ENCODE measurements around the gene PTPN1.

PTPN1 gene

DNA sequence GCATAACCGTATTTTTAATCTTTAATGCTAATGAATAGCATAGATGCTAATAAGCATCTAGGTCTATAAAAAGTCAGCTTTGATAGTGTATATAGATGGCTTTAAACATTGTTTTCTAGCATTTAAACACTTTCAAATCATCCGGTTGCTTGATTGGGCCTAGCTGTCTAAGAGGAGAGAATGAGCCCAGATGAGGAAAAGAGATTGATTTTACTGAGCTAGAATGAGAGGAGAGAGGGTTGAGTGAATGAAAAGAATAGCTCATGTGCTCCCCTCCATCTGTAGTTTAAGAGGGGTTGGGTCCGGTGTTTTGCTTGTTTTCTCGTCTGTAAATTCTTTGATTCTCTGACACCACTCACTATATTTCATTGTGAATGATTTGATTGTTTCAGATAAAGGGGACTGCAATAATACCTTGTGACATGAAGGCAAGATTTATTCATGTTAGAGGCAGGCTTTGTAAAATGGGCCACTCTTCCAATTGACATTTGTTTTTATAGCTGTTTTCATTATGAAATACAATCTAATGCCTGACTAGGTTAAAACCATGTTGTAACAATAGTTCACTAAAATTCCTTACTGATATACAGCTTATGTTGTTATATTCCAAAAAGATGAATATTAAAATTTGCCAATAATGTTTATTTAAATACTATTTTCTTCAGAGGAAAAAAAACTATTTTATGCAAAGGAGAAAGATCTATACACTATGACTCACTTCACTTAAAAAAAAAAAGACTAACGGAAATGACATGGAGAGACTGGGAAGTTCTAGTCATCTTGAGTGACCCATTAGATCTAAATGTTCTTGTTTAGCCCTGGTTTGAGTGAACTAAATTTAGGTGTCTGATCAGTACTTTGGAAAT, 3.2 kb downstream of the PTPN1 start:
- DNase-seq: peak; percentile 56

DNA sequence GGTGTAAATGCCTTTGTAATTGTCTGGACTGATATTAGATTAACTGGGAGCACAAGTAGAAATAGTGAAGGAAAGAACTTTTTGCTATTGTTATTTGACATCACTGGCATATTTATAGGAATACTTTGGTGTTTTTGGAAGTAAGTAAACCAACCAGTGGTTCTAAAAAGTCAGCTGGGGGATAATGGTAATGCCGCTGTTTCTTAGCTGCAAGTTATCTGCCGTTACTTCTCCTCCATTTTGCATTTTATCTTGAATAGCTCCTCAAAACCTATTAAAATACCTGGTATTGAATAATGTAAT, 3.8 kb downstream of the PTPN1 start:
- no peak for DNase-seq

DNA sequence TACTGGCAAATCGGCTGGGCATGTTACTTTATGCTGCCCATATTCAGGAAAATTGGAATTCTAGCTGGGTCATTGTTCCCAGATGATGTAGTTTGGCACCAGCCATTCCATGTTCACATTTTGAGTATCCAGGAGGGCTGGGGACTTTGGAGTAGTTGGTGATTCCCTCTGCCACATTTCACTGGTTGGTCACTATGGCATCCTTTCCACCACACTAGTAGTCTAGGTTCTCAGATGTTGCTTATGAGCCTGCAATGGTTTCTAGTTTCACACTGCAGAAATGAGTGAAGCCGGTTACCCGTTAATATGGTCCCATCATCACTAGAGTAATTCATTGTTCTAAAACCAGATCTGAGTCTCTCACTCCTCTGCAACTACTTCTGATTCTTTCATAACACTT, 4.6 kb downstream of the PTPN1 start:
- DNase-seq: no peak

DNA sequence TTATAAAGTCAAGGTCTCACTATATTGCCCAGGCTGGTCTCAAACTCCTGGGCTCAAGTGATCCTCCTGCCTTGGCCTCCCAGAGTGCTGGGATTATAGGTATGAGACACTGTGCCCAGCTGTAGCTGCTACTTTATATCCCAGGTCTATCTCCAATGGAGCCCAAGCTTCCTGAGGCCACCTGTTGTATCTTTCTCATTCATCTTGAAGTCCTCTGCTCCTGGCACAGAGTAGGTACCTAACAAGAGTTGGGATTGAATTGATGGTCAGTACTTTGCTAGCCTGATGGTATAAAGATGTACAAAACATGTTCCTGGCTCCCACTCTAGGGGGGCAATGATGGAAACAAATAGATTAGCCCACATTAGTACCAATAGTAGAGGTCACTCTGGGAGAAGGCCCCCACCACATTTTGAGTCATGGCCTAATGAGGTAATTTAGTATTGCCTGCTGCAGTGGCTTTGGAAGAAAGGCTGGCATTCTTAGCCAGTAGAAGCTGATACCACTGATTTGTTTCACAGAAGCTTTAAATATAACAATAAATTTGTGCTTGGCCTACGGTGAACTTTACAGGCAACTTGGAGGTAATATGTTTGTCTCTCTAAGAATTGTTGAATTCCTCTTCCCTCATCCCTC, 5.4 kb downstream of the PTPN1 start:
- no peak for DNase-seq

DNA sequence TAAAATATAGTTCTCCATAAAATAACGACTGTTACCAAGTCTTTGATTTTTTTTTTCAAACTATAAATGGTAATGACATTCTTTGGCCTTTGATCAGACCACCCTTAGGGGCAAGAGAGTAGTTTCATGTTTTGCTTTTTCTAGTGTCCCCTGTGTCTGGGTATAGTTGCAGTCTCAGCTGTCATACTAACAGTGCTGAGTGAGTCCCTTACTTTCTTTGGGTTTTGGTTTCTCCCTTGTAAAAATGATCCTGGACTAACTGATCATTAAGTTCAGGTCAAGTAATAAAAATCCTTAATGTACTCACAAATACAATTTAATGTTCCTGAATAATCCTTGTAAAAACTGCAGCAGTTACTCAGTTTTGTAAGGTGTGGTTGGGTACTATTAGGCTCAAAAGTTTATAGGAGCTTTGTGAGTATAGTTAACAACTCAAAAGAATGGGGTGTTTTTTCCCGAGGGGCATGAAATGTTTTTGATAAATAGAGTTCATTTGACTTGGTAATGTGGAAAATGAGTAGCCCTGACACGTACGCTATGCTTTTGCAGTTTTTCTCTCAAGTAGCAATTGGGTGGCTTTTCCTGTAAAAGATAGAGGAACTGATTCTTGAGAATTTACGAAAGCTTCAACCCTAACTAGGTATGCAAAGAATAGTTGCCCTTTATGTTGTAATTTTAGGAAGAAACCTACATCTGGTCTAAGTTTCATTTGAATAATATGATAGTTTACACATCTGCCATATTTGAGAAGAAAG, 6.2 kb downstream of the PTPN1 start:
- DNase-seq: no peak

DNA sequence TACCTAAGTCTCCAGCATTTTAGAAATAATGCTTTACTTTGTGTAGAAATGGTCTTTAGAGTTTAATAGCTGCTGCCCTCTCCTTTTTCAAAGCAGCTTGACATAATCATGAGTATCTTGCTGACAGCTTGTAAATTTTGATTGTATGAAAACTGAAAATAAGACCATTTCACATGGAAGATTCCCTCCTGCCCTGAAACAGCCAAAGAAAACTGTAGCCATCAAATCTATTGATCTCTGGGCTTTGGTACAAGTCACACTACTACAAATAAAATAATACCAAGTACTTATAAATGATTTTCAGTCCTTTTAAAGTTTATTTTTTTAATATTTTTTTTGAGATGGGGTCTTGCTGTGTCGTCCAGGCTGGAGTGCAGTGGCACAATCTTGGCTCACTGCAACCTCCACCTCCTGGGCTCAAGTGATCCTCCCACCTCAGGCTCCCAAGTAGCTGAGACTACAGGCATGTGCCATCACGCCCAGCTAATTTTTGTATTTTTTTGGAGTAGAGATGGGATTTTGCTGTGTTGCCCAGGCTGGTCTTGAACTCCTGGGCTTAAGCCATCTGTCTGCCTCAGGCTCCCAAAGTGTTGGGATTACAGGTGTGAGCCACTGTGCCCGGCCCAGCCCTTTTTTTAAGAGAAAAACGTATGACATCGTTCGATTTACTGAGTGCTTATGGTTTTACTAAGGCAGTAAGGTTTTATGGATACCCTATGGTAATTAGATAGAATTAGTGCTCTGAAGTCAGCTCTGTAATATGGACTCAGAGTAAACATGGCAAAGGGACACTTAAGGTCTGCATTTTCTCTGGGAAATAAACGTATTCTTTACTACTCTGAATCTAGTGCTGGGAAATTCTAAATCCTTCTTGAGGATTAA, 7.0 kb downstream of the PTPN1 start:
- no peak for DNase-seq

DNA sequence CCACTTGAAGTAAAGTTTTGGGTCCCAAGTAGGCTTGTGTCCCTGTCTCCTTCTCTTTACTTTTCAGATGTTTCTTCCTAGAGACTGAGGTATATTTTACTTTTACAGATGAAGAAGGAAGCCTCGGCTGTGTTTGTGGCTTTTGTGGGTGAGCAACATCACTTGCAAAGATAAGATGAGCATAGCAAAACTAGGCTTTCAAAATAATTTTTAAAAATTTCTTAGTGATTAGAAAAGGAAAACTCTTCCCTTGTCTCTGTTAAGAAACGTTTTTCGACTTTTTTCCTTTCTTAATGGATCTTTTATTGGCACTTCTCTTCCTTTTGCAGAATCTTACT, 7.6 kb downstream of the PTPN1 start:
- no peak for DNase-seq

DNA sequence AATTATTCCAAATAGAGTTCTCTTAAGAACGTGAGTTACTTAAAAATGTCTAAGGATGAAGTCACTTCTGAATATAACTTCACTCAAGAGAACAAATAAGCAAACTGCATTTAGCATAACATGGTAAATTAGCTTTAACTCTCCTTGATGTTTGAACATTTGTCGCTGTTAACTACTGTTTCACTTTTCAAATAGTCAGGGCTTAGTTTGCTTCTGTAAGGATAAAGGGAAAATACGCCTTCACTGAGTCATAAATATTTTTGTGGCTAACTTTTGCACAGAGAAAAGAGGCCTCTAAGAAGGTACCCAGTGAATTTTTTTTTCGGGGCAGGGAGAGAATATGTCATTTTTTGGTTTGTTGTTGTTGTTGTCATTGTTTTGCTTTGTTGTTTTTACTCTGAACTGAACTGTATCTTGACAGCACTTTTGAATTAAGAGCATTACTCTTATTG, 8.1 kb downstream of the PTPN1 start:
- DNase-seq: peak; percentile 42

DNA sequence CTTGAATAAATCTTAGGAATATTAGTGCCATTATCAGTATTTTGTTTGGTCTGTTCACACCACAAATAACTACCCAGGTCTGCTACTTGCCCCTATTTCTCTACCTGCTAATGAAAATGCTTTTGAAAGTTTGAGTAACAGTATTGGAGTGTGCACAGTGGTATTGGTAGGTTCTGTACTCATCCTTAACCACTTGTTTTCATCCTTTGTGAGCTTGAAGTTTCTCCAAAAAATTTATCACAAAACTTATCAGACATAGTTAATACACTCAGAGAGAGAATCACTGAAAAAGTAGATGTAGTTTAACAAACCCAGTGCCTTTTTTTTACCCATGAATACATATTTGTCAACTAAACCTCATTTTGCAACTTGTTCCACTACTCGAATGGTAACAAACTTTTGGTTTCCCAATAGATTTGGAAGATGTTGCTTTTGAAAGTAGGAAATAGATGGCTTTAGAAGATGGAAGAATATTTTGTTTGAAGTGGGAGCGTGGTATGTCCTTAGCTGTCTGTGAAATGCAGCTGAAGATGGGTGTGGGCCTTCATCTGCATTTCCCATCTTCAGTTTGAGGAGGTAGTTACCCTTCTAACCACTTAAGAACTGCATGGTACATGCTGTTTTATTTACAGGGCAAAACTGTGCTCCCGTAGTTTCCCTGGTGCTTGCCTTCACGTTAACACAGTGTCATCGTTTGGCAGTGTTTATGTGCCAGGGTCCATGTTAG, 9.0 kb downstream of the PTPN1 start:
- DNase-seq: no peak

DNA sequence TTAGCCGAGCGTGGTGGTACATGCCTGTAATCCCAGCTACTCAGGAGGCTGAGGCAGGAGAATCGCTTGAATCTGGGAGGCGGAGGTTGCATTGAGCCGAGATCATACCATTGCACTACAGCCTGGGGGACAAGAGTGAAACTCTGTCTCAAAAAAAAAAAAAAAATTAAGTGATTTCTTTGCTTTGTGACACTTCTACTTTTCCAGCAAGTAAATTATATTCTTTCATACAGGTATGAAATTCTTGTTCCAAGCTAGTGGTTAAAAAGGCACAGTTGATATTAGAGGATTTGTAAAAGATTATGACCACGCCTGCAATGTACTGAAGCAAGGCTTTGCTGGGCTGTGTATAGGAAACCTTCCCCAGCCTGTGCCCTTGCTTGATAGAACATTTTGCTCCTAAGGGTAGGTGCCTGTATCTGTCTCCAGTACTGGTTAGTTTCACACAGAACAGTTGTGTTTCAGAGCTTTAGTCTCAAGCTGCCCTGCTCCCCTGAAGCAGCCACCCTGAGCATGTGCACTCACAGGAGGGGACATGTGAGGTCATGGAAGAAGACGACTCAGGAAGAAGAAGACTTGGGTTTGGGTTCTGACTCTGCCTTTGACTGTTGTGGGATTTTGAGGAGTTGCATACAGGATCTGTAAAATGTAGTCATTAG, 10.2 kb downstream of the PTPN1 start:
- peak; percentile 32 for DNase-seq

DNA sequence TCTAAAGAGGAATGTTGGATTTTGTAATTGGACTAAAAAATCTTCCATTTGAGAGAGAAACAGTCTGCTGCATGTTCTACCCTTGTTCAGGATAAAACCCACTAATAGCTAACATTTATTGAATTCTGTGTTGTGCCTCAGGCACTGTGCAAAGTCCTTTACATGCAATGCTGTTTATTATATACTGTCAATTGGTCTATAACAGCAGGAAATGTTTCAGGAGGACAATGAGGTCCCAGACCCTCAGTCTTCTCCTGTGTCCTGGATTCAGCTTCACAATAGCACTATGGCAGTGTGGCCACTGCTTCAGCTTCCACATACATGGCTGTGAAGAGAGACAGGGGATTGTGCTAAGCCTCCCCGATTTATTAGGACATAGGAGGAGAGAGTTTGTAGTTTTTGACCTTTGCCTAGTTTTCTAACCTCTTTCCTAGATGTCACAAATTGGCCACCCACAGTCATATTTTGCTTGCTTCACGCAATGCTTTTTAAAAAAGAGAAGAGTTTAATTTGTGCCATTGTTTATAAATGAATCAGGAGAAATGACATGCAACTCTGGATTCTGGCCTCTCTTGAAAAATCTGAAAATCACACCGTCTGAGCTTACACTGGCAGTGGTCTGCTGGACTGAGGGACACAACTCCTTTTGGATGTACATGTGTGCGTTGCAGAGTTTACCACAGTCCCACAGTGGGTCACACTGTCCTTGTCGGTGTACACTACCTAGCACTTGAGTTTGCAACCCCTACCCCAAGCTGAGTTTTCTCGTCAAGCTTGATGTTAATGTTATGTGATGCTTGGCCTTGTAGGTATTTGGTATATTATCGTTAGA, 11.3 kb downstream of the PTPN1 start:
- DNase-seq: peak; percentile 28

DNA sequence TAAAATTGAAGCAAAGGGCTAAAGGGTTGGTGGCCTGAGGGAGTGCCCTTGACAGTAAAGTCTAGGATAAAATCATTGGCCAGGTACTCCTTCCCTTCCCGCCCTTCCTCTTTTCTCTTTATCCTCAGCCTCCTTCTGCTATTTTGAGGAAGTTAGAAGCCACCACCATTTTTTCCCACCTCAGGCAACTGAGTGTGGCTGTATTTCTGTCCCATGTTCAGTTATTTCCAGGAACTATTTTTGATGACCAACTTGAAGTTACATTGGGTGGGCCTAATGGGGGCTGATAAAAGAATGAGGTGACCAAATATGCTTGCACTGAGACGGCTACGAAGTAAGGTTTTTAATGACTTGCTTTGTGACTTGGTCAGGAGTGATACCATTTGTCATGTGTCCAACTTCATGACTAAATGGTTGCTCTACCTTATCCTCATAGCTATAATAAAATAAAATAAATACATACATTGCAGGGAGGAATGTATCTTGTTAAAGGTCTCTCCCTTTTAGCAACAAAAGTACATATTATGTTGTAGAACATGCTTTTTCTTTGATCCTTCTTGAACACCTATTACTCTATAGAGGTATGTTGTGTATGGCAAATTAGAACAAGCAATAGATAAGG, 12.0 kb downstream of the PTPN1 start:
- DNase-seq: no peak

DNA sequence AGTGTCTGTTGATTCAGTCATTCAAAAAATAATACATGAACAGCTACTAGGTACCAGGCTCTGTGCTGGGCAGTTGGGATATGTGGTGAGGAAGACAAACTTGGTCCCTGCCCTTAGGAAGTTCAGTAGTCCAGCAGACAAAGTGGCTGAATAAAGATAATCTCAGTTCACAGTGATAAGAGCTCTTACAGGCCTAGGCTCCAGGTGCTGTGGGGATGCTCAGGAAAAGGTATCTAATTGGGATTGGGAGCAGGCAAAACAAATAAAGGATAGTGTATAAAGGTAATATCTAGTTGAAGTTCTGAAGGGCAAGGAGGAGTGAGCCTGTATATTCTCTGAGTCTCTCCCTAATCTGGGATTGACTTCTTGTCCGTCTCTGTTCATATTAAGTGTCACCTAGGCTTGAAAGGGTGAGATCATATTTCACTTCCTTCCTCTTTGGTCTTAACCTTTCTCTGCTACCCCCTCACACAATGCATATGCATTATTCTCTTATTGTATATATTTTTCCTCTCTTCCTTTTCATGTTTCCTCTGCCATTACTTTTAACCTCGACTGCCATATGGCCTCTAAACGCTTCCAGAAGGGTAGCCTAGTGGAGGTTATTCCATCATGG, 13.5 kb downstream of the PTPN1 start:
- no peak for DNase-seq

DNA sequence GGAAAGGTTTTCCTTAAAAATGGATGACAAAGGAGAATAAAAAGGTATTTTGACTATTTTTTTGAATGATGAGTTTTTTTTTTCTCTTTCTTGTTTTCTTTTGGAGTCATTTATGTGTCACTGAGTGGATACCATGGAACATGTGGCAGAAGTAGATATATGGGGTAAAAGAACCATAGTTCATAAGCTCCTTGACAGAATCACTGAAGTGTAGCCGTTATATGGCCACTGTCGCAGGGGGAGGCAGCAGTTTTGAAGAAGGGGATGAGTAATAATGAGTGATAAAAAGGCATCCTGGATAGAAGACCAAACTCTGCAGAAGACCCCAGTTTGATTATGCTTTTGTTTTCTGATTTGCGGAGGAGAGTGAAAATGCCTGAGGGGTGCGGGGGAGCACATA, 15.5 kb downstream of the PTPN1 start:
- DNase-seq: no peak

DNA sequence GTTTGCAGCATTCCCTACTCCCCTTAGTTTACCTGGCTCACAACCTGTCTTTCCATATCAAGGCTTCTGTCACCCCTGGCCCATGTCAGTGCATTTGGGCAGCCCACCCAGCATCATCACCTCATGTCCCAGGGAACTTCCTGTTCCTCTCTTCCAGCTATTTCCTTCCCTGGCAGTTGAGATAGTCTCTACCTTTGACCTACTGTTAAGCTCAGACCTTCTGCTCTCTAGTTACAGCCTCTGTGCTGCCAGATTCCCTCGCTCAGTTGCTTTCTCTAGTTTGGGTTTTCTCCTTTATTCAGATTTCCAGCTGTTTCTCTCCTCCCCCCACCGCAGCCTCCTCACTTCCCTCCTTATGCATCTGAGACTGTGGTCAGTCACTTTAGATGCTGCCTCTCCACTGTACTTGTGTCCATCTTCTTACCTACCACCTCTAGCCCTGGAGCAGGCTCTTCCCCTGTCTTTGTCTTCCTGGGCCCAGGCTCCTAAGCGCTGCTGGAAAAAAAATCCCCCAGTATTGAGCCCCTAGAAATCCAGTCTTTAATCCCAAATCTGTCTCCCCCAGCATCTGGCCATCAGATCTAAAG, 16.3 kb downstream of the PTPN1 start:
- DNase-seq: no peak

DNA sequence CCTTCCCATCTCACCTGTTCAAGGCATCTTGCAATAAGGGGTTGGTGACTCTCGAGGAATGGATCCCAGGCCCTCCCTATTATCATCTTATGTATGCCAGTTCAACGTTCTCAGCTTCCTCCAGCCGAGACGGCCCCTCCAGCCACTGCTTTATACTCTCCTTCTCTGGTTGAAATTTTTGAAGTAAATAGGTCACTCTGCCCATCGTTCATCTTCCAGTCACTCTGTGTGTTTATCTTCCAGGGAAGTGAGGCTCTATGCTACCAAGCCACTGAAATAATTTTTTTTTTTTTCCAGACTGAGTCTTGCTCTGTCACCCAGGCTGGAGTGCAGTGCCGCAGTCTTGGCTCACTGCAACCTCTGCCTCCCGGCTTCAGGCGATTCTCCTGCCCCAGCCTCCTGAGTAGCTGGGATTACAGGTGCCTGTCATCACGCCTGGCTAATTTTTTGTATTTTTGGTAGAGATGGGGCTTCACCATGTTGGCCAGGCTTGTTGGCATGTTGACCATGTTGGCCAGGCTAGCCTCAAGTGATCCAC, 17.0 kb downstream of the PTPN1 start:
- DNase-seq: no peak

DNA sequence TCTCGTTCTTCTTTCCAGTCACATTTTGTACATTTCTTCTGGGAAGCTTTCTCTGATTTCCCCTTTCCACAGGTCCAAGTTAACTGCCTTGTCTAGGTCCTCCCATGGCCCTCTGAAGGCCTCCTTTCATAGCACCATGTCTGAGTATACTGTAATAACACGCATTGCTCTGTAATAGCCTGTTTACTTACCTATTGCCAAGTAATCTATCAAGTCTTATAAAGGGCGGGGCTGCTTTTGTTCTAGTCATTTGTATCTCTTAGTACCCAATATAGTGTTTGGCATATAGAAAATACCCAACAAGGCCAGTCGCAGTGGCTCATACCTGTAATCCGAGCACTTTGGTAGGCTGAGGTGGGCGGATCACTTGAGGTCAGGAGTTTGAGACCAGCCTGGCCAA, 17.9 kb downstream of the PTPN1 start:
- DNase-seq: no peak

DNA sequence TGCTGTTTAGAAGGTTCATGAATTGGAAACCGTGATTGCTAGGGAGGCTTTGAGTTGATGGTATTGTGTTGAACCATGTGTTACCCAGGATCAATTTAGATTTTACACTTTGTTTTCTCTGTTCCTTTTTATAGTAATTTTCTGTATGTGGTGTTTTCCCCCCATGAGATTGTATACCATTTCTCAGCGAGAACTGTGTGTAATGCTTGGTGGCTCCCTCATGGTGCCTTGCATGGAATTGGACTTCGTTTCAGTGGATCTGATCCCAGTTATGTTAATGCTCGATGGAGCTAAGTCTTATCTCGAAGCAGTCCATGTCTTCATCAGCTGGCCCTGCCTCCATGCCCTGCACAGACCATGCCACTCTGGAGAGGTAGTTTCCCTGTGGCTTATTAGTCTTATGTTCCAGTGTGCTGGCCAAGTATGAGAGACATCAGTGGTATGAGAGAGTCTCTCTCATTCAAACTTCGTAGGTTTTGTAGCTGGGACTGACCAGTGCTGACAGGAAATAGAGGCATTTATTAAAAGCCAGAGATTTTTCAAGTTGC, 18.7 kb downstream of the PTPN1 start:
- DNase-seq: no peak

DNA sequence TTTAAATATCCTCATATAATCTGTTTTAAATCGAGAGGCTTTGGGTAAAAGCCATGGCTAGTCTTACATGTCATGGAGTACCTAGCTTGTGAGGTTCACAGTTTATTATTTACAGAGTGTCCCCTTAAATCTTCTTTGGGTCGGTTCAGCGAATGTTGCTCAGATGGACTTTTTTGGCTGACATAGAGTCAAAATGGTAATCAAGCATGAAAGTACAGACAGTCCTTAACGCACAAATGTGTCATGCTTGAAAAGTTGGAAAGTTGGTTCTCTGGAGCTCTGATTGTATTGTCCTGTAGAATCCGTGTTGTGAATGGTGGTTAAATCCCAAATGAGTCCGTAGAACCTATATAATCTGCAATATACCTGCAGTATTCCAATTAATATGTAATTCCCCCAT, 22.0 kb downstream of the PTPN1 start:
- DNase-seq: no peak

Data from fibroblast of skin of scalp (primary cell).